ENCODE measurements around the gene GTF2E1. TPM values are rescaled to one million over a fixed set of nuclear protein-coding genes. Genes with fewer than 3 reads are reported as not detected.
A peak's percentile ranks its signal among the peaks of the same experiment; 100 is the strongest.

The GTF2E1 gene
- total RNA-seq, 4 donors from 2014 or later = 3.1 to 14.5 (median 8.3) TPM

- no peak for DNase-seq
- TF ChIP-seq, protein P1, sequence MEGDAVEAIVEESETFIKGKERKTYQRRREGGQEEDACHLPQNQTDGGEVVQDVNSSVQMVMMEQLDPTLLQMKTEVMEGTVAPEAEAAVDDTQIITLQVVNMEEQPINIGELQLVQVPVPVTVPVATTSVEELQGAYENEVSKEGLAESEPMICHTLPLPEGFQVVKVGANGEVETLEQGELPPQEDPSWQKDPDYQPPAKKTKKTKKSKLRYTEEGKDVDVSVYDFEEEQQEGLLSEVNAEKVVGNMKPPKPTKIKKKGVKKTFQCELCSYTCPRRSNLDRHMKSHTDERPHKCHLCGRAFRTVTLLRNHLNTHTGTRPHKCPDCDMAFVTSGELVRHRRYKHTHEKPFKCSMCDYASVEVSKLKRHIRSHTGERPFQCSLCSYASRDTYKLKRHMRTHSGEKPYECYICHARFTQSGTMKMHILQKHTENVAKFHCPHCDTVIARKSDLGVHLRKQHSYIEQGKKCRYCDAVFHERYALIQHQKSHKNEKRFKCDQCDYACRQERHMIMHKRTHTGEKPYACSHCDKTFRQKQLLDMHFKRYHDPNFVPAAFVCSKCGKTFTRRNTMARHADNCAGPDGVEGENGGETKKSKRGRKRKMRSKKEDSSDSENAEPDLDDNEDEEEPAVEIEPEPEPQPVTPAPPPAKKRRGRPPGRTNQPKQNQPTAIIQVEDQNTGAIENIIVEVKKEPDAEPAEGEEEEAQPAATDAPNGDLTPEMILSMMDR (IDR thresholded peaks at IDR 0.05) = no peak
- no peak for TF ChIP-seq POLR2A (IDR thresholded peaks at IDR 0.05)
- H3K36me3 ChIP-seq = peaks cover 0 to 36% (median 3%) of the 10 kb centered on the region in 3 donors
- intact Hi-C loops (cut with DNase I) = no loop called here
- H3K27me3 ChIP-seq = no peaks in the 10 kb centered on the region
- WGBS, 2 donors = 65 to 90% methylated on average over 4 of the region's 4 CpGs
- no peak overlapping the region for H3K4me3 ChIP-seq
- no peaks in the 10 kb centered on the region for H3K9me3 ChIP-seq
- H3K4me1 ChIP-seq = peaks cover 0 to 13% (median 9%) of the 10 kb centered on the region in 3 donors
- H3K27ac ChIP-seq = peak overlapping the region in 3 of 4 donors; percentile 11 to 45 (median 21)
Observed at GRCh38 chr3:120770891-120771290, 28.3 kb downstream of the GTF2E1 start.

DNA sequence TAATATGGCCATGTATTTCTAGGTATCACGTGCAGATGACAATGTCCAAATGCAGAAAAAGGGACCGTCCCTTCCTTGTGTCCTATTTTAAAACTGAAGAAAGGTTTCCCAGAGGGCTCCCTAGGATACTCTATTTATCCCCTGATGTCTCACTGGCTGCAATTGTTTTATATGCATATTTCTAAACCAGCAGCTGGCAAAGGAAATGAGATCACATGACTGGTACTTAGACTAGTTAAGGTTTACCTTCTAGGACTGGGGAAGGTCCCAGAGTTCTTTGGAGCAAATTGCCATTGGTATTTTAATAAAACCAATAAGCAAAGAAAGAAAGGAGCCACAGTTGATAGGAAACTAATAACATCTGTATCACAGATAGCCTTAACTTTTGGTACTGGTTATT is 29.5 kb downstream of the GTF2E1 start:
- Histone ChIP-seq H3K4me3 (no peak overlapping the region), H3K36me3 (peaks cover 0 to 47% (median 4%) of the 10 kb centered on the region in 3 donors), H3K27ac (no peak overlapping the region), H3K4me1 (peaks cover 0 to 7% (median 7%) of the 10 kb centered on the region in 3 donors), H3K27me3 (no peaks in the 10 kb centered on the region), H3K9me3 (no peaks in the 10 kb centered on the region)
- TF ChIP-seq, protein P1 (IDR thresholded peaks at IDR 0.05) = no peak
- TF ChIP-seq POLR2A (IDR thresholded peaks at IDR 0.05) = no peak
- WGBS, 2 donors = 78 to 100% methylated on average over 2 of the region's 2 CpGs
- no peak for DNase-seq
- intact Hi-C loops (cut with DNase I) = no loop called here

- Histone ChIP-seq H3K27me3 (no peaks in the 10 kb centered on the region), H3K36me3 (peaks cover 0 to 57% (median 4%) of the 10 kb centered on the region in 3 donors), H3K4me1 (no peaks in the 10 kb centered on the region), H3K4me3 (no peak overlapping the region), H3K9me3 (no peaks in the 10 kb centered on the region), H3K27ac (no peak overlapping the region)
- no peak for DNase-seq
- TF ChIP-seq POLR2A (IDR thresholded peaks at IDR 0.05) = no peak
- TF ChIP-seq, protein P1 (IDR thresholded peaks at IDR 0.05) = no peak
- intact Hi-C loops (cut with DNase I) = no loop called here
Observed at GRCh38 chr3:120773932-120774331, 31.4 kb downstream of the GTF2E1 start.

GRCh38 chr3:120775411-120775810 is 32.9 kb downstream of the GTF2E1 start:
- intact Hi-C loops (cut with DNase I) = no loop called here

GRCh38 chr3:120778776-120779175 is 36.2 kb downstream of the GTF2E1 start:
- no peak for DNase-seq
- H3K36me3 ChIP-seq = peaks cover 0 to 60% (median 4%) of the 10 kb centered on the region in 3 donors
- H3K9me3 ChIP-seq = no peaks in the 10 kb centered on the region
- no peak overlapping the region for H3K27ac ChIP-seq
- 86 to 93% methylated on average over 3 of the region's 3 CpGs for WGBS, 2 donors
- no peaks in the 10 kb centered on the region for H3K4me1 ChIP-seq
- intact Hi-C loops (cut with DNase I) = no loop called here
- no peak for TF ChIP-seq POLR2A (IDR thresholded peaks at IDR 0.05)
- TF ChIP-seq, protein P1 (IDR thresholded peaks at IDR 0.05) = no peak
- no peak overlapping the region for H3K4me3 ChIP-seq
- H3K27me3 ChIP-seq = no peaks in the 10 kb centered on the region

More at GRCh38 chr3:120775411-120775810, 32.9 kb downstream of the GTF2E1 start:
- 92 to 95% methylated on average over 3 to 4 of the region's 4 CpGs for WGBS, 2 donors
- H3K27ac ChIP-seq = no peak overlapping the region
- H3K36me3 ChIP-seq = peaks cover 0 to 65% (median 4%) of the 10 kb centered on the region in 3 donors
- no peak overlapping the region for H3K4me3 ChIP-seq
- H3K27me3 ChIP-seq = no peaks in the 10 kb centered on the region
- no peak for DNase-seq
- H3K9me3 ChIP-seq = no peaks in the 10 kb centered on the region
- no peaks in the 10 kb centered on the region for H3K4me1 ChIP-seq
- TF ChIP-seq, protein P1 (IDR thresholded peaks at IDR 0.05) = no peak
- no peak for TF ChIP-seq POLR2A (IDR thresholded peaks at IDR 0.05)

Data from esophagus squamous epithelium (tissue), 5 donors.